ENCODE results near the gene MTHFS.
"Not testable (repeated sequence)": the region's sequence is repeated elsewhere in the genome, so short reads cannot be mapped to it uniquely, and the experiment has no call there.

The MTHFS gene

DNA sequence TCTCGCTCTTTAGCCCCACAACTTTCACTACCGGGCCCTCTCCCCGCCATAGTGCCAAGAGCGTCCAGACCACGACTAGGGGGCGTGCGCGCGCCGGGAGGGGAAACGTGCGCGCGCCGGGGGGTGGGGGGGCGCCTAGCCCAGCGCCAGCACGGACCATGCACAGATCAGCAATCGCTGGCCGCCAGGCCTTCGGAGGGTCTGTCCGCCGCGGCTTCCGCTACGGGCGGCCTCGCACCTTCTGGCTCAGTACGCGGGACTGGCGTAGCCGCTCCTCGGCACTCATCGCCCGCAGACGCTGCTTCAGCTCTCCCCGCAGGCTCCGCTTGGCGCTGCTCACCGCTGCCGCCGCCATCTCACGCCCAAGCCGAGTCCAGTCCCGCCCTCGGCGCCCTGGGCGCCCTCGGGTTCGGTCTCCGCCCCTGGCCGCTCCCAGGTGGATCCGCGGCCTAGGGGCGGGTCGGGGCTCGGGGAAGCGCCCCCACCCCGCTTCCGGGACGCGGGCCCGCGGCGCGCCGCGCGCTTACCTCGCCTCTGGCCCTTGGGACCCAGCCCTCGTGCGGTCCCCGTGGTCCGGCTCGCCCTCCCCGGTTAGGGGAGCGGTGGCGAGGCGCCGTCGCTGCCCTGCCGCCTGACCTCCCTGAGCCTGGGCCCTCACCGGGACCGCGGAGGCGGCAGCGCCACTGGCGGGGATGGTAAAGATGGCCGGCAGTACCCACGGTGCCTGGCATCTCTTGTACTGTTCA, at the start of gene MTHFS:
Gene MTHFS, minus strand, starts transcription at position 381 of the 746 bp plus-strand sequence. Its CDS starts 26 bp downstream, at position 355.
- peak; percentile 68 for DNase-seq

DNA sequence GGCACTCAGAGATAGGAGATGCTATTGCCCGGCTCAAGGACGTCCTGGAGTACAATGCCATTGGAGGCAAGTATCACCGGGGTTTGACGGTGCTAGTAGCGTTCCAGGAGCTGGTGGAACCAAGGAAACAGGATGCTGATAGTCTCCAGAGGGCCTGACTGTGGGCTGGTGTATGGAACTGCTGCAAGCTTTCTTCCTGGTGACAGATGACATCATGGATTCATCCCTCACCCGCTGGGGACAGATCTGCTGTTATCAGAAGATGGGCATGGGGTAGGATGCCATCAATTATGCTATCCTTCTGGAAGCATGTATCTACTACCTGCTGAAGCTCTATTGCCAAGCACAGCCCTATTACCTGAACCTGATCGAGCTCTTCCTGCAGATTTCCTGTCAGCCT, 47.8 kb upstream of the MTHFS start:
- DNase-seq, result no peak

- no peak for DNase-seq
These were observed 47.0 kb upstream of the MTHFS start for GRCh38 chr15:79943820-79944219.

GRCh38 chr15:79942741-79943481, 46.1 kb upstream of the MTHFS start:
- no peak for DNase-seq

GRCh38 chr15:79939399-79939798, 42.6 kb upstream of the MTHFS start:
- no peak for DNase-seq

DNA sequence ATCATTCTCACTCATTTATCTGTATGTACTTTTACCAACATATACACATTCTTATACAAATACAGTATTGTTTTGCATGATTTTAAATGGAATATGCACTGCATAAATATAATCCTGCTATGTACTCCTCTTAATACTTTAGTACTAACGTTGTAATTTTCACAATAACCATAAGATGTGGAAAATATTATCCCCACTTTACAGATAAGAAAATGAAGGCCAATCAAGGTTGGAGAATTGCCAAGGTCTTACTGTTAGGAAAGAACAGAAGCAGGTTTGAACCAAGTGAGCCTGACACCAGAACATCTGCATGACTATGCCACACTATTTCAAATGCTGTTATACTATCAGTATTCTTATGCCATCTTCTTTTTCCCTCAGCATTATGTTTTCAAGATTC, 41.3 kb upstream of the MTHFS start:
- no peak for DNase-seq

GRCh38 chr15:79935556-79936201, 38.9 kb upstream of the MTHFS start:
- DNase-seq, result not testable (repeated sequence)

DNA sequence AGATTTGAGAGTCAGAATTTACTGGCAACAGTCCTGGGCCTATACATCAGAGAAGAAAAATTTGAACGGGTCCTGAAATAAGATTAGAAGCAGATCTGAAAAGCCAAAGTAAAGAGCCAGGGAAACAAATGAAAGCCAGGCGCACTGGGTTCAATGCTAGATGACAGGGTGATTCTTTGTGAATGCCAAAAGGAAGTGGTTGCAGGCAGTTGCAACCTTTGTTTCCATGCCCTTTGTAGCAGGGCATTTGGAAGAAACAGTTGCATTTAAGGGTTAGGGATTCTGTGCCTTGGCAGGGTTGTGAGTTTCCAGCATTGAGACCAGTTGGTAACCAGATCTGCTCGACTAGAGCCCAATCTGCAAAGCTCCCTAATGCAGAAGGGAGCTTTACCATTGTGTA, 36.4 kb upstream of the MTHFS start:
- DNase-seq, result no peak

DNA sequence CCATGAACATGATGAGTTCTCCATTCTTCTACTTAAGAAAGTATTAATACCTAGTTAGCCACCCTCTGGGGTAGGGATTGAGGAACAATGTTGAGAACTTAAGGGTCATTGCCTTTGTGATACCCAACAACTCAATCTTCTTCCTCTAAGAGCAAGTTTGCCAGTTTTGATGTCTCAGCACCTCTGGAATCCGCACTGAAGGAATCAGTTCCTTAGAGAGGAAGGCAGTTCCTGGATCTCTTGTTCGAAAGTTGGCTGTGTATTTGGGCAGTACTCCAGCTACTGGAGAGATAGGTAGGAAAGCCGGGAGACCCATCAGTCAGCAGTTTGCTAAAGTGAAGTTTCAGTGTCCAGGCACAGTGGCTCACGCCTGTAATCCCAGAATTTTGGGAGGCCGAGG, 35.6 kb upstream of the MTHFS start:
- DNase-seq, result no peak

- DNase-seq, result no peak
These were observed 33.7 kb upstream of the MTHFS start for GRCh38 chr15:79930516-79930915.

DNA sequence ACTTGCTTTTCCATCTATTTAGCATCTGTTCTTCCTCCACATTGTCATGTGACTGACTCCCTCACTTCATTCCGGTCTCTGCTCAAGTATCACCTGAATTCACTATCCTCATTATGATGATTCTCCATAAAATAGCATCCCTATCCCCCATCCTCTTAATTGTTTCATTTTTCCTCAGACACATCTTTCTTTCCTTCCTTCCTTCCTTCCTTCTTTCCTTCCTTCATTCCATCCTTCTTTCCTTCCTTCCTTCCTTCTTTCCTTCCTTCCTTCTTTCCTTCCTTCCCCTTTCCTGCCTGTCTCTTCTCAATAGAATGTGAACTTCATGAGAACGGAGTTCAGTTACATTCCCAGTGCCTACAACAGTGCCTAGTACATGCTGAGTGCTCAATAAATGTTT, 32.6 kb upstream of the MTHFS start:
- DNase-seq, result no peak

GRCh38 chr15:79926116-79926515, 29.3 kb upstream of the MTHFS start:
- DNase-seq, result not testable (repeated sequence)

- DNase-seq, result no peak
These were observed 27.6 kb upstream of the MTHFS start for GRCh38 chr15:79924379-79924778.

DNA sequence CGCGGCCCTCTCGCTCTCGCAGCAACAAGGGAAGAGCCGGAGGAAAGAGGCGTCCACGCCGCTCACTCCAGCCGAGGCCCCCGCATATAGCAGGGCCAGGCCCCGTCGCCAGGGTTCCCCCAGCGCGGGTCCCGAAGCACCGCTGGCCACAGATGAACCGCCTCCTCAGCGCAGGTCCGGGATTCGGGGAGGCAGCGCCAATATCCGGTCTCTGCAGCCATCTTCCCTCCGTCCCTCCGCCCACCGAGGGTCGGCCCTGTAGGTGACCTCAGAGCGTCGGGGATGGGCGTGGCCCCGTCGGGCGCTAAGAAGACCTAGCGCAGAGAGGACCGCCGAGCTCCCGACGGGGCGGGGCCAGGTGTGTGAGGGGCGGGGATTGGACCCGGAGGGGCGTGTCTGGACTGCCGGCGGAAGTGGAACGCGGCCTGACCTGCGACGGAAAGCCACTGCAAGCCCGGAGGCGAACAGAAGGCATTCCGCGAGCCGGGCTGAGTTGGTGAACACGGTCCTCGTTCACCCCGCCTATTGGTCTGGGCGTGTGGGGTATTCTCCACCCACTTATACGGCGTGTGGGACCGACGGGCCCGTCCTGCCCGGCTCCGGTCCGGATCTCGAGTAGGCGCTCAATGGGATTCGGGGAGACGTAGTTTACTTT, 26.8 kb upstream of the MTHFS start:
- peak; percentile 89 for DNase-seq

- peak; percentile 17 for DNase-seq
These were observed 26.3 kb upstream of the MTHFS start for GRCh38 chr15:79923079-79923514.

GRCh38 chr15:79922512-79923078, 25.8 kb upstream of the MTHFS start:
- DNase-seq, result no peak

- DNase-seq, result no peak
These were observed 23.1 kb upstream of the MTHFS start for GRCh38 chr15:79919749-79920511.

- DNase-seq, result no peak
These were observed 22.4 kb upstream of the MTHFS start for GRCh38 chr15:79919090-79919748.

DNA sequence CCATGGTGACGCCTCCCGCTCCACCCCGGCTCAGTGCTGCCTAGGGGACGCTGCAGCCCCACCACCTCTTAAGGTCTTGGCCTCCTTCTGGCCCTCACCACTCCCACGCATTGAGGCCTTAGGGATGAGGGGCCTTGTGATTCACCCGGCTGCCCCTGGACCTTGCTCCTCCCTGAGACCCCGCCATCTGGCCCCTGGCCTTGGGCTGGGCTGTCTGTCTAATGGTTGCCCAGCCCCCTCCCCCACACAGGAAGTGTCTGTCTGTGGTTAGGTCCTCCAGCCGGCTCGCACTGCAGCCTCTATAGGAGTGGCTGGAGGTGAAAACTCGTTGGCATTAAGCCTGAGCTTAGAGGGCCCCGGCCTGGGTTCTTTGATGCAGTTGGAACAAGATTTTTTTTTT, 21.5 kb upstream of the MTHFS start:
- no peak for DNase-seq

DNA sequence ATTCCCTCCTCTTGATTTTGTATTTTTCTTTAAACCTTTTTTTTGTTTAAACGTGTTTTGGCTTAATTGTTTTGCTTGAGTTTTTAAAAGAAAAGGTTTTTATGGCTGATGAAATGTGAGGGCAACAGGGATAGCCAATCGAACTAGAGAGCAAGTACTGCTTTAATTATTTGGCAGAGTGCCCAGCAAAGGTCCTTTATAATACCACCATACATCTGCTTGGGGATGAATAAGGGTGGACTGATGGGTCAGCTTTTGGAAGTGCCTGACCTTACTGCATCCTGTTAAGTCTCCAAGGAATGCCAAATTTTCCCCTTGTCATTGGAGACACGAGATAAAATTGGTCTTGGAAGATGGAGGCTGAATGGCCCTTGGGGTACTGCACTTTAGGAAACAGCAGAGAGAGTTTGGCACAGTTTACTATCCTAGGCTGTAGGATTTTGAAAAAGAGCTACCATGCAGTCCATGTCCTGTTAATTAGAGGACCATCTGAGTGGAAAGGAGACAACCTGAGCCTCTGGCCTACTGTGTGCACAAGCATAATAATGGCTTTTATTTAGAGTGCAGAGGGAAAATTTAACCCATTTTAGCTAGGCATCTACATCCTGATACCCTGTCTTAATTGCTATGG, 19.8 kb upstream of the MTHFS start:
- peak; percentile 31 for DNase-seq
